HEK293T (cell line): ENCODE measurements around the gene NECTIN4.

ENCODE experiments used
- CTCF ChIA-PET: fragments of 350-600 bp; formaldehyde crosslinking; extraction: SDS; loops from one replicate; lab custom pipeline; 2021; ENCODE audit warnings: antibody characterized with exemption, inconsistent platforms; lab: Yijun Ruan, JAX
- POLR2A ChIA-PET: fragments of 350-600 bp; formaldehyde crosslinking; extraction: SDS; loops from one replicate; lab custom pipeline; 2020; ENCODE audit warnings: antibody characterized with exemption, inconsistent platforms; lab: Yijun Ruan, JAX
- DNase-seq: peaks from one replicate; pipeline ENCODE4 v3.0.0; 2012; ENCODE audit warnings: mixed read lengths; ENCODE audit errors: extremely low spot score
- ARNT ChIP-seq: fragments of 450-650 bp; IDR thresholded peaks from 2 replicates; pipeline ENCODE4 v1.6.1; 2017; ENCODE audit warnings: mild to moderate bottlenecking
- BHLHE40 ChIP-seq: fragments of 450-650 bp; IDR thresholded peaks from 2 replicates; pipeline ENCODE4 v1.6.1; 2016; ENCODE audit warnings: mild to moderate bottlenecking, moderate library complexity, borderline replicate concordance
- CTBP1 ChIP-seq: fragments of 450-650 bp; IDR thresholded peaks from 2 replicates; pipeline ENCODE4 v1.6.1; 2016; ENCODE audit warnings: borderline replicate concordance
- ELF4 ChIP-seq: fragments of 450-650 bp; IDR thresholded peaks from 2 replicates; pipeline ENCODE4 v1.6.1; 2017; ENCODE audit warnings: antibody characterized with exemption
- FOXA1 ChIP-seq: fragments of 450-650 bp; IDR thresholded peaks from 2 replicates; pipeline ENCODE4 v1.6.1; 2016; ENCODE audit warnings: mild to moderate bottlenecking
- FOXK2 ChIP-seq: fragments of 450-650 bp; IDR thresholded peaks from 2 replicates; pipeline ENCODE4 v1.6.1; 2016; ENCODE audit warnings: mild to moderate bottlenecking
- FOXM1 ChIP-seq: fragments of 450-650 bp; IDR thresholded peaks from 2 replicates; pipeline ENCODE4 v1.6.1; 2017; ENCODE audit warnings: mild to moderate bottlenecking, borderline replicate concordance
- HDGF ChIP-seq: fragments of 450-650 bp; IDR thresholded peaks from 2 replicates; pipeline ENCODE4 v1.6.1; 2017; ENCODE audit warnings: antibody characterized with exemption, borderline replicate concordance
- L3MBTL2 ChIP-seq: fragments of 450-650 bp; conservative IDR thresholded peaks from 2 replicates; pipeline ENCODE4 v1.6.1; 2016; ENCODE audit warnings: mild to moderate bottlenecking
- LEF1 ChIP-seq: fragments of 450-650 bp; IDR thresholded peaks from 2 replicates; pipeline ENCODE4 v1.6.1; 2017; ENCODE audit warnings: mild to moderate bottlenecking, borderline replicate concordance
- NFRKB ChIP-seq: fragments of 450-650 bp; IDR thresholded peaks from 2 replicates; pipeline ENCODE4 v1.6.1; 2016; ENCODE audit warnings: mild to moderate bottlenecking, moderate library complexity
- PKNOX1 ChIP-seq: fragments of 450-650 bp; IDR thresholded peaks from 2 replicates; pipeline ENCODE4 v1.6.1; 2016
- SP1 ChIP-seq: fragments of 450-650 bp; IDR thresholded peaks from 2 replicates; pipeline ENCODE4 v1.6.1; 2017
- SUZ12 ChIP-seq: fragments of 450-650 bp; IDR thresholded peaks from 2 replicates; pipeline ENCODE4 v1.6.1; 2016; ENCODE audit warnings: mild to moderate bottlenecking
- TARDBP ChIP-seq: fragments of 450-650 bp; IDR thresholded peaks from 2 replicates; pipeline ENCODE4 v1.6.1; 2016
- ZNF384 ChIP-seq: fragments of 450-650 bp; IDR thresholded peaks from 2 replicates; pipeline ENCODE4 v1.6.1; 2016

Gene NECTIN4

GRCh38 chr1:161091796-161092507 lies 2.6 kb upstream of the NECTIN4 start:
- ChIA-PET POLR2A (no interaction called here), CTCF (no interaction called here)
- no peak for DNase-seq
- no peak for TF ChIP-seq HDGF
- no peak for TF ChIP-seq CTBP1

DNA sequence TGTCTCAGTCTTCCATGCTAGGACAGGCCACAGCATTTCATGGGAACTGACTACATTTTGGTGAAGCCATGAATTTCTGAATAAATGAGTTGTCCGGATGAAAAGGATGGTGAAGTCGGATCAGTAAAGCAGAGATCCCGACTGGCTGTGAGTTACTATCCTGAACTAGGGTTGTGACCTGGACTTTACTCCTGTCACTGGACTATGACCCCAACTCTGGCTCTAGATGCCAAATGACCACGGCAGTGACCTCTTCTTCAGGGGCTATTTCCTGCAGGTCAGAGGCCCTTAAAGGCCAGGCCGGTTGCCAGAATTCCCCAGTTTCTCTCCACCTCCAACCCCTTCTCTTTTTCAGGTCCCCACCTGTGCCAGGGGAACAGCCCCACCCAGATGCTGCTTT lies 1.7 kb upstream of the NECTIN4 start:
- no peak for DNase-seq
- TF ChIP-seq ARNT = no peak
- TF ChIP-seq L3MBTL2 = no peak
- TF ChIP-seq NFRKB = no peak
- TF ChIP-seq LEF1 = no peak
- ChIA-PET CTCF (no interaction called here), POLR2A (no interaction called here)

GRCh38 chr1:161090617-161091016 lies 1.3 kb upstream of the NECTIN4 start:
- no peak for DNase-seq
- ChIA-PET CTCF (no interaction called here), POLR2A (no interaction called here)
- TF ChIP-seq FOXM1 (no peak), SP1 (no peak), HDGF (no peak), ELF4 (no peak), PKNOX1 (no peak), BHLHE40 (no peak), LEF1 (no peak), TARDBP (no peak), ARNT (no peak), L3MBTL2 (no peak), FOXA1 (no peak), SUZ12 (no peak), ZNF384 (no peak), CTBP1 (no peak), FOXK2 (no peak), NFRKB (no peak)

GRCh38 chr1:161089938-161090337 lies 580 bp upstream of the NECTIN4 start:
- no peak for TF ChIP-seq PKNOX1
- TF ChIP-seq BHLHE40 = no peak
- no peak for TF ChIP-seq HDGF
- no peak for TF ChIP-seq FOXM1
- no peak for TF ChIP-seq TARDBP
- TF ChIP-seq LEF1 = no peak
- no peak for TF ChIP-seq SUZ12
- no peak for TF ChIP-seq FOXK2
- no peak for TF ChIP-seq CTBP1
- no peak for TF ChIP-seq SP1
- no peak for TF ChIP-seq ELF4
- ChIA-PET CTCF (interaction anchor here (0.6 kb wide), 1 partner anchor 19 kb away, joined by 5 read pairs; no protein-coding TSS in a partner anchor), POLR2A (no interaction called here)
- no peak for DNase-seq

DNA sequence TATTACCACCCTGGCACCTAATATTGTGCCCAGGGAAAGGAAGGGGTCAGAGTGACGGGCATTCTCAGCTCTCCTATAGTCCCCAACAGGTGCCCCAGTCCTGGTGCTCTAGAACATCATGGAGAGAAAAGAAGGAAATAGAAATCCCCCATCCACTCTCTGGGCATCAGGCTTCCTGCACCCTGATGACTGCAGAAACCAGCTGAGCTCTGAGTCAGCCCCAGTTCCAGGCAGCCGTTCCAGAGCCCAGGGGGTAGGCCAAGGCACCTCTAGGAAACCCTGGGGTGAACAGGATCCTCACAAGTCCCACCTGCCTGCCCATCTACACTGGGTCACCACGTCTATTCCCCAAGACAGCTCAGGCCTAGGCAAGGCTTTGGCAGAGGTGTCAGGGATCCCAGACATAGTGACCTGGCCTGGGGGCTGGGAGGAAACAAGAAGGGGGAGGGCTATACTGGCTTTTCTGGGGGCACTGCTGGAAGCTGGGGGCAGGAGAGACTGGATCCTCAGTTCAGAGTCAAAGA lies 709 bp downstream of the NECTIN4 start:
- no peak for DNase-seq
- POLR2A ChIA-PET = interaction anchor here (1.1 kb wide), 1 partner anchor 43 kb away, joined by 3 read pairs; the partner anchor contains the start of gene USF1
- CTCF ChIA-PET = no interaction called here
- TF ChIP-seq ZNF384 (no peak), NFRKB (no peak), PKNOX1 (no peak), BHLHE40 (no peak), TARDBP (no peak), SP1 (no peak), HDGF (no peak), FOXA1 (no peak), L3MBTL2 (no peak), FOXM1 (no peak), LEF1 (no peak), ARNT (no peak), SUZ12 (no peak)

DNA sequence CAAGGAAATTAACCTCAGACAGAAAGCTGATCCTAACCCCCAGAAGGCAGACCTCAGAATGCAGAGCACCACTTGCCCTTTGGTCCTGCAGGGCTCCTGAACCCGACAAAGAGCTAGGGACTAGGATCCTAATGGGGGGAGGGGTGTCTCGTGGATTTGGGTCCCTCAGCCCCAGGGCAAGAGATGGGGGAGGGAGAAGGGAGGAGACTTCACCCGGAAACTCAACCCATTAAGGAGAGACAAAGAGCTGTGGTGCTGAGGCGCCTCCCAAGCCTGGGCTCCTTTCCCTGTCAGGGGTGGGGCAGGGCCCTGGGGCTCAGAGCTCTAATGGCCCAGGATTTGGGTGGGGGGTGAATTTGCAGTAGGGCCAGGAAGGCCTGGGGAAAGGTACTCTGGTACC lies 2.9 kb downstream of the NECTIN4 start:
- ChIA-PET CTCF (interaction anchor here (0.8 to 0.9 kb wide), 2 partner anchors 11 to 89 kb away, joined by 3 to 7 read pairs; no protein-coding TSS in a partner anchor), POLR2A (no interaction called here)
- no peak for DNase-seq
- TF ChIP-seq FOXK2 = no peak
- no peak for TF ChIP-seq SP1
- TF ChIP-seq ELF4 = no peak
- TF ChIP-seq FOXA1 = no peak
- TF ChIP-seq L3MBTL2 = no peak
- no peak for TF ChIP-seq FOXM1
- no peak for TF ChIP-seq ARNT
- no peak for TF ChIP-seq PKNOX1
- no peak for TF ChIP-seq BHLHE40
- no peak for TF ChIP-seq LEF1
- no peak for TF ChIP-seq ZNF384
- TF ChIP-seq NFRKB = no peak
- TF ChIP-seq TARDBP = no peak
- no peak for TF ChIP-seq CTBP1
- TF ChIP-seq HDGF = no peak
- no peak for TF ChIP-seq SUZ12
